ENCODE results near the gene MDP1. TPM values are rescaled to one million over a fixed set of nuclear protein-coding genes. Genes with fewer than 3 reads are reported as not detected.

The MDP1 gene
- total and polyA plus RNA-seq, 2 of the 8 experiments (the other 6 are each of a cell fraction or from before 2014, with no cell fraction given), result 17.7 to 32.2 TPM

GRCh38 chr14:24167469-24168114 is 48.3 kb downstream of the MDP1 start:
- H3K4me3 ChIP-seq (ENCODE audit: extremely low read depth in 1 of 4, insufficient read depth in 2 of 4, low read depth in 3 of 4, low read length in 4 of 4), result no peak overlapping the region
- no peak overlapping the region for H2BK120ac ChIP-seq (replicated peaks; ENCODE audit: low read depth, low read length)
- H3K18ac ChIP-seq (ENCODE audit: extremely low read depth, low read length), result no peak overlapping the region
- ChIA-PET POLR2A (ENCODE audit: partially characterized antibody) (interaction anchor here (0.9 kb wide), 1 partner anchor 10 kb away, joined by 3 read pairs; no protein-coding TSS in a partner anchor), CTCF (ENCODE audit: partially characterized antibody) (no interaction called here)
- peaks cover 0 to 4% (median 2%) of the 10 kb centered on the region in 4 experiments; a peak in 4 of 7 replicates for H3K4me1 ChIP-seq (replicated peaks in 1 of 4; ENCODE audit: control insufficient read depth in 3 of 4, insufficient read depth in 4 of 4, low read length in 3 of 4)
- H4K20me1 ChIP-seq (replicated peaks in 1 of 2; ENCODE audit: control insufficient read depth in 1 of 2, insufficient read depth in 2 of 2, low read length in 2 of 2), result peaks cover 0 to 9% of the 10 kb centered on the region in 2 experiments
- H4K5ac ChIP-seq (ENCODE audit: insufficient read length, low read depth, low read length), result no peak overlapping the region
- H3K23me2 ChIP-seq (ENCODE audit: low read depth, low read length), result peaks cover 5% of the 10 kb centered on the region; the same call in 1 of the 2 replicates
- no peak overlapping the region for H3K56ac ChIP-seq (replicated peaks; ENCODE audit: insufficient read length, low read depth, low read length)
- H3K36me3 ChIP-seq (ENCODE audit: control insufficient read depth in 2 of 4, insufficient read depth in 4 of 4, low read length in 3 of 4), result peaks cover 0 to 18% (median 5%) of the 10 kb centered on the region in 4 experiments; a peak in 6 of 8 replicates
- FAIRE-seq (no peak), DNase-seq (ENCODE audit: low read depth in 1 of 2, low spot score in 2 of 2) (no peak)
- no peaks in the 10 kb centered on the region for H3K27me3 ChIP-seq (replicated peaks in 1 of 4; ENCODE audit: control insufficient read depth in 3 of 4, extremely low read depth in 1 of 4, insufficient read depth in 3 of 4, low read length in 3 of 4)
- H3K9me3 ChIP-seq (ENCODE audit: insufficient read depth in 2 of 2, low read depth in 1 of 2, low read length in 1 of 2), result no peaks in the 10 kb centered on the region
- H3K14ac ChIP-seq (ENCODE audit: insufficient read length), result no peak overlapping the region
- no peak overlapping the region for H3K23ac ChIP-seq (ENCODE audit: insufficient read length)
- 92% methylated on average over 3 of the region's 3 CpGs; no CpG with 5 or more reads in 1 of the 2 experiments for WGBS, 2 experiments (ENCODE audit: extremely low coverage in 1 of 2, insufficient coverage in 1 of 2, insufficient read length in 1 of 2, insufficient replicate concordance in 2 of 2, low coverage in 1 of 2, low lambda C conversion rate in 2 of 2, missing lambda C conversion rate in 1 of 2)
- H2BK20ac ChIP-seq (ENCODE audit: low read length), result no peak overlapping the region
- H3K79me2 ChIP-seq (ENCODE audit: control insufficient read depth in 1 of 2, insufficient read depth in 2 of 2, low read length in 2 of 2), result no peaks in the 10 kb centered on the region
- no peak overlapping the region for H3K4ac ChIP-seq (replicated peaks; ENCODE audit: insufficient read length, low read depth, low read length)
- no peak overlapping the region for H2AFZ ChIP-seq (ENCODE audit: low read length)
- H2BK12ac ChIP-seq (ENCODE audit: low read depth, low read length), result no peak overlapping the region
- H2BK15ac ChIP-seq (ENCODE audit: low read length), result no peak overlapping the region
- H3K4me2 ChIP-seq (ENCODE audit: insufficient read depth in 1 of 2, low read depth in 2 of 2, low read length in 2 of 2), result no peak overlapping the region
- H2BK5ac ChIP-seq (ENCODE audit: low read depth, low read length), result no peak overlapping the region
- H3K79me1 ChIP-seq (ENCODE audit: low read depth, low read length), result no peaks in the 10 kb centered on the region
- no peak overlapping the region for H2AK5ac ChIP-seq (ENCODE audit: low read depth, low read length)
- H4K8ac ChIP-seq (ENCODE audit: extremely low read depth, insufficient read depth, low read length), result no peak overlapping the region
- no peak overlapping the region for H3K27ac ChIP-seq (ENCODE audit: low read depth, low read length)
- no peak overlapping the region for H4K91ac ChIP-seq (replicated peaks; ENCODE audit: insufficient read length, low read length)
- no peak overlapping the region for H3K9ac ChIP-seq (replicated peaks in 1 of 4; ENCODE audit: extremely low read depth in 1 of 4, low read depth in 3 of 4, low read length in 3 of 4)
- TF ChIP-seq FOSL1 (IDR thresholded peaks at IDR 0.05; ENCODE audit: insufficient read depth, low read depth, low read length) (no peak), GABPA (IDR thresholded peaks at IDR 0.05; ENCODE audit: borderline replicate concordance, insufficient read depth, low read length) (no peak), TEAD4 (IDR thresholded peaks at IDR 0.05; ENCODE audit: low read depth, low read length) (no peak), KDM1A (IDR thresholded peaks at IDR 0.05; ENCODE audit: borderline replicate concordance, low read length) (no peak), SIRT6 (IDR thresholded peaks at IDR 0.05; ENCODE audit: low read length) (no peak), RAD21 (IDR thresholded peaks at IDR 0.05 in 1 of 2, conservative IDR thresholded peaks at IDR 0.05 in 1 of 2; ENCODE audit: low read depth in 2 of 2, low read length in 2 of 2) (no peak), SP1 (IDR thresholded peaks at IDR 0.05; ENCODE audit: low read depth, low read length) (no peak), E2F6 (IDR thresholded peaks at IDR 0.05) (no peak), SRF (IDR thresholded peaks at IDR 0.05; ENCODE audit: low read depth, low read length) (no peak), BRCA1 (IDR thresholded peaks at IDR 0.05; ENCODE audit: low read depth, low read length) (no peak), CHD1 (IDR thresholded peaks at IDR 0.05; ENCODE audit: low read depth, low read length) (no peak)

All from H1 (cell line).